GM23338 (cell line): ENCODE measurements around the gene TMEM150A. TPM values are rescaled to one million over a fixed set of nuclear protein-coding genes. Genes with fewer than 3 reads are reported as not detected.

ENCODE experiments used
- ATAC-seq: fragments of 200-7000 bp; cut with Tn5 transposase; 3 replicates; pipeline ENCODE4 v1.9.1; 2020
- DNase-seq: peaks from one replicate; pipeline ENCODE4 v3.0.0-alpha.2; 2015; ENCODE audit warnings: low spot score
- H2AFZ ChIP-seq: fragments of 200-600 bp; sonication (generic); 2 replicates; pipeline ENCODE4 v1.8.0; 2016; ENCODE audit warnings: antibody characterized with exemption, mild to moderate bottlenecking, moderate library complexity
- H3F3A ChIP-seq: fragments of 200-600 bp; sonication (generic); replicated peaks from 2 replicates; pipeline ENCODE4 v1.8.0; 2017; ENCODE audit warnings: antibody characterized with exemption, mixed run types, low read depth
- H3K27ac ChIP-seq: fragments of 200-600 bp; sonication (generic); 2 replicates; pipeline ENCODE4 v1.6.1; 2016; ENCODE audit warnings: low read depth
- H3K27me3 ChIP-seq: fragments of 200-600 bp; sonication (generic); 2 replicates; pipeline ENCODE4 v1.8.0; 2016; ENCODE audit warnings: mild to moderate bottlenecking, mixed run types, moderate library complexity; ENCODE audit not compliant: insufficient read depth
- H3K36me3 ChIP-seq: fragments of 200-600 bp; sonication (generic); 2 replicates; pipeline ENCODE4 v1.8.0; 2016; ENCODE audit warnings: mild to moderate bottlenecking; ENCODE audit not compliant: insufficient read depth
- H3K4me1 ChIP-seq: fragments of 200-600 bp; sonication (generic); 2 replicates; pipeline ENCODE4 v1.8.0; 2016; ENCODE audit warnings: mild to moderate bottlenecking, moderate library complexity; ENCODE audit not compliant: insufficient read depth
- H3K4me2 ChIP-seq: fragments of 200-600 bp; sonication (generic); 2 replicates; pipeline ENCODE4 v1.7.1; 2017; ENCODE audit warnings: mixed run types
- H3K4me3 ChIP-seq: fragments of 200-600 bp; sonication (generic); 2 replicates; pipeline ENCODE4 v1.6.1; 2016; ENCODE audit warnings: mixed run types
- H3K79me2 ChIP-seq: fragments of 200-600 bp; sonication (generic); replicated peaks from 2 replicates; pipeline ENCODE4 v1.8.0; 2017; ENCODE audit warnings: mild to moderate bottlenecking; ENCODE audit not compliant: insufficient read depth
- H3K9me2 ChIP-seq: fragments of 200-600 bp; sonication (generic); 2 replicates; pipeline ENCODE4 v1.8.0; 2017; ENCODE audit not compliant: insufficient read depth
- H4K20me1 ChIP-seq: fragments of 200-600 bp; sonication (generic); replicated peaks from 2 replicates; pipeline ENCODE4 v1.8.0; 2017; ENCODE audit warnings: mild to moderate bottlenecking; ENCODE audit not compliant: insufficient read depth
- H3K27ac Mint-ChIP-seq: 2 replicates; pipeline ENCODE4 v1.8.0; 2020; ENCODE audit warnings: inconsistent platforms, mild to moderate bottlenecking, moderate library complexity, mixed read lengths
- H3K27me3 Mint-ChIP-seq: 3 replicates; pipeline ENCODE4 v1.8.0; 2022; ENCODE audit warnings: low read depth, mild to moderate bottlenecking, moderate library complexity, mixed read lengths, inconsistent platforms; ENCODE audit not compliant: insufficient read depth, poor library complexity
- H3K36me3 Mint-ChIP-seq: 3 replicates; pipeline ENCODE4 v1.8.0; 2021; ENCODE audit warnings: low read depth, mild to moderate bottlenecking, inconsistent platforms, moderate library complexity, mixed read lengths
- H3K4me1 Mint-ChIP-seq: 3 replicates; pipeline ENCODE4 v1.8.0; 2020; ENCODE audit warnings: mild to moderate bottlenecking, inconsistent platforms, mixed read lengths
- H3K4me3 Mint-ChIP-seq: 3 replicates; pipeline ENCODE4 v1.8.0; 2021; ENCODE audit warnings: moderate library complexity, mild to moderate bottlenecking, inconsistent platforms, mixed read lengths
- H3K9me3 Mint-ChIP-seq: 3 replicates; pipeline ENCODE4 v1.8.0; 2020; ENCODE audit warnings: moderate library complexity, mild to moderate bottlenecking, inconsistent platforms, mixed read lengths
- CREB1 ChIP-seq: fragments of 250-450 bp; sonication (Bioruptor Pico); IDR thresholded peaks from 2 replicates; pipeline ENCODE4 v1.5.0; 2020; ENCODE audit warnings: low read depth, mild to moderate bottlenecking, moderate library complexity
- CTCF ChIP-seq, 2 experiments: fragments of 200-600 bp in 1 of 2; sonication (generic) in 1 of 2; conservative IDR thresholded peaks; 2 replicates each; pipeline versions ENCODE4 v1.5.1 to v1.6.1; 2016 to 2017; ENCODE audit warnings: antibody characterized with exemption in 2 of 2, low read depth in 2 of 2, mild to moderate bottlenecking in 2 of 2, moderate library complexity in 1 of 2
- ETS1 ChIP-seq: IDR thresholded peaks from 2 replicates; pipeline ENCODE4 v1.6.1; 2016; ENCODE audit warnings: antibody characterized with exemption
- EZH2phosphoT487 ChIP-seq: fragments of 200-600 bp; sonication (generic); IDR thresholded peaks from one replicate; pipeline ENCODE4 v1.8.1; 2018; ENCODE audit warnings: antibody characterized with exemption; ENCODE audit not compliant: unreplicated experiment
- JUNB ChIP-seq: IDR thresholded peaks from one replicate; pipeline ENCODE4 v1.6.1; 2016; ENCODE audit warnings: antibody characterized with exemption; ENCODE audit not compliant: unreplicated experiment
- NANOG ChIP-seq: IDR thresholded peaks from 2 replicates; pipeline ENCODE4 v1.6.1; 2016; ENCODE audit warnings: antibody characterized with exemption, borderline replicate concordance
- ZNF114 ChIP-seq: fragments of 250-450 bp; sonication (Bioruptor Pico); IDR thresholded peaks from 2 replicates; pipeline ENCODE4 v1.5.0; 2020; ENCODE audit warnings: mild to moderate bottlenecking, moderate library complexity
- ZNF331 ChIP-seq: fragments of 250-450 bp; sonication (Bioruptor Pico); IDR thresholded peaks from 2 replicates; pipeline ENCODE4 v1.5.0; 2020; ENCODE audit warnings: low read depth, mild to moderate bottlenecking, moderate library complexity
- polyA plus RNA-seq: library from polyadenylated mRNA; unstranded; fragments of >200 nt; fragmentation: Nextera tagmentation; extraction: Ambion mirVana; gene quantifications from 2 replicates; pipeline ENCODE4 v1.2.1, GENCODE V29; 2016
- total RNA-seq: library from RNA; depleted of rRNA; stranded (reverse); fragments of >200 nt; shearing (Covaris generic); gene quantifications from 2 replicates; pipeline ENCODE4 v1.2.3, GENCODE V29; 2014

Gene TMEM150A
- total and polyA plus RNA-seq, 2 experiments from 2014 or later: 16.4 to 27.9 TPM

GRCh38 chr2:85649201-85650190 lies 47.0 kb upstream of the TMEM150A start (continued):
- no peak for TF ChIP-seq EZH2phosphoT487
- TF ChIP-seq ZNF331 (CRISPR knock-in tag): no peak
- no peak for TF ChIP-seq ZNF114
- no peak for TF ChIP-seq ETS1
- no peak for TF ChIP-seq NANOG

DNA sequence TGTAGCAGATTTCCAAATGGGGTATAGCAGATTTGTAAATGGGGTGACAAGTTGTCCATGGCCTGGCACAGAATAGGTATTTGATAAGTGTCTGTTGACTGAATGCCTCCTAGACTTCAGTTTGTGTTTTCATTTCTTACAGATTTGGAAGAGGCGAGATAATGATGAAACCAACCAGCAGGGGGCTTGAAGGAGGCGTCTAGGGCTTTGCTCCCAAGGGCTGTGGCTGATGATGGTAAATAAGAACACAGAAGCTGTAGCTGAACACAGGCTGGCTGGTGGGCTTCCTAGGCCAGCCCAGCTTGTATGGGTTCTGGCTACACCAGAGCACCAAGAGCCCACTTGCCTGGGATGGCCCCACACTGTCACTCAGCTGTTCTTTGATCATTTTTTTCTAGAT lies 46.1 kb upstream of the TMEM150A start:
- Mint-ChIP-seq H3K27me3 (peaks cover 3% of the 10 kb centered on the region), H3K36me3 (peaks cover 85% of the 10 kb centered on the region), H3K4me3 (no peak overlapping the region), H3K9me3 (no peaks in the 10 kb centered on the region), H3K27ac (no peak overlapping the region), H3K4me1 (no peaks in the 10 kb centered on the region; the same call in 2 of the 3 replicates)
- Histone ChIP-seq H3F3A (0 out of 2 replicates have a peak, but pooled peaks cover 3% of the 10 kb centered on the region), H2AFZ (no peak overlapping the region), H3K27me3 (no peaks in the 10 kb centered on the region), H4K20me1 (peaks cover 4% of the 10 kb centered on the region), H3K4me1 (peaks cover under 1% of the 10 kb centered on the region; the same call in 1 of the 2 replicates), H3K27ac (no peak overlapping the region), H3K36me3 (peaks cover 65% of the 10 kb centered on the region), H3K4me3 (no peak overlapping the region), H3K4me2 (no peak overlapping the region), H3K79me2 (no peaks in the 10 kb centered on the region), H3K9me2 (no peaks in the 10 kb centered on the region)
- ATAC-seq (peak; percentile 38; the same call in 2 of the 3 replicates), DNase-seq (peak; percentile 42)
- TF ChIP-seq CTCF (conservative IDR thresholded peaks at IDR 0.05; ENCODE audit: low read depth in 2 of 2): peak; percentile 37 to 46
- no peak for TF ChIP-seq JUNB

GRCh38 chr2:85647823-85648526 lies 45.5 kb upstream of the TMEM150A start:
- ATAC-seq (no peak), DNase-seq (no peak)
- Mint-ChIP-seq H3K4me3 (no peak overlapping the region), H3K9me3 (no peaks in the 10 kb centered on the region), H3K27ac (no peak overlapping the region), H3K27me3 (peaks cover 3% of the 10 kb centered on the region), H3K36me3 (peaks cover 86% of the 10 kb centered on the region), H3K4me1 (no peaks in the 10 kb centered on the region)
- no peak overlapping the region for H3K4me3 ChIP-seq
- H3K4me2 ChIP-seq: no peak overlapping the region
- H3K9me2 ChIP-seq: no peaks in the 10 kb centered on the region
- no peaks in the 10 kb centered on the region for H3K27me3 ChIP-seq
- peaks cover 65% of the 10 kb centered on the region for H3K36me3 ChIP-seq
- H3K4me1 ChIP-seq: no peaks in the 10 kb centered on the region
- peaks cover 3% of the 10 kb centered on the region; the same call in 1 of the 2 replicates for H4K20me1 ChIP-seq
- no peak overlapping the region for H2AFZ ChIP-seq
- no peaks in the 10 kb centered on the region for H3K79me2 ChIP-seq
- TF ChIP-seq JUNB (no peak), CREB1 (CRISPR knock-in tag) (no peak), ZNF331 (CRISPR knock-in tag) (no peak), ETS1 (no peak)
- 0 out of 2 replicates have a peak, but pooled peaks cover 3% of the 10 kb centered on the region for H3F3A ChIP-seq
- no peak overlapping the region for H3K27ac ChIP-seq
